HG03097 (cell line): ENCODE data around the gene SPRYD3.
"Not testable (repeated sequence)": the region's sequence is repeated elsewhere in the genome, so short reads cannot be mapped to it uniquely, and the experiment has no call there.

Experiments used
- ATAC-seq: cut with Tn5 transposase; IDR thresholded peaks from one replicate; pipeline ENCODE4 v1.9.1; 2021; ENCODE audit not compliant: unreplicated experiment, low FRiP score

The SPRYD3 gene

GRCh38 chr12:53102883-53103807 is 24.0 kb upstream of the SPRYD3 start, which contains the start of gene SOAT2:
Gene SOAT2, plus strand, starts transcription at chr12:53103486. Its CDS starts 92 bp downstream, at chr12:53103578.
- peak; percentile 60 for ATAC-seq

GRCh38 chr12:53101931-53102781 is 23.0 kb upstream of the SPRYD3 start:
- no peak for ATAC-seq

GRCh38 chr12:53101266-53101665 is 22.1 kb upstream of the SPRYD3 start:
- no peak for ATAC-seq

GRCh38 chr12:53100466-53101151 is 21.4 kb upstream of the SPRYD3 start:
- ATAC-seq: no peak

DNA sequence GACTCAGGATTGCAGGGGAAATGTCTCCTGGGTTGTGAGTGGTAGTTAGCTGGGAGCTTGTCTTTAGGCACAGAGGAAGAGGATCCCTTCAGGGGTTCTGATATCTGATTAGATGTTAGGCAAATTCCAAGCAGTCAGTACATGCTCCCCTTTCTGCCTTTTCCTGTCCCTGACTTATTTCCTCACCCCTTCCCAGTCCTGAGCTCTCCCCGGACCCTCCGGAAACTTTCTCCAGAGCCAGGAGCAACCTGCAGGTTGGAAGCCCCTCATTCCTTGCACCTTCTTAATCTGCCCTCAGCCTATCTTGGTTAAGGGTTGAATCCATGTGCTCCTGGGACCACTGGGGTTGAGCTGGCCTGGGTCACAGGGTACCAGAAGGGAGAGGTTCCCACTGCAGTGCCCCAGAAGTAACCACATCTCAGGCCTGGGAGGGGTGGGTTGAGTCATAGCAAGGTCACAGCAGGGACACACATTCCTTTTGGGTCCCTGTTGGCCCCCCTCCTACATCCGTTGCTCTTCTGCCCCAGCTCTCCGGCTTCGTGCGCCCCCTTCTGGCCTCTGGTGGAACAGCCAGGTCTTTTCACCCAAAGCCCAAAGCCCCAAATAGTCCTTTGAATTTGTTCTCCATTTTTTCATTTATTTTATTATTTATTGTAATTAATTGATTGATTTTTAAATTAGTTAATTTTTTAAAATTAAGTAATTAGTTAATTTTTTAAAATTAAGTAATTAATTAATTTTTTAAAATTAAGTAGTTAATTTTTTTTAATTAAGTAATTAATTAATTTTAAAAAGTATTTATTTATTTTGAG is 20.1 kb upstream of the SPRYD3 start:
- ATAC-seq: no peak

- ATAC-seq: no peak
These were observed 19.3 kb upstream of the SPRYD3 start for GRCh38 chr12:53098354-53098981.

DNA sequence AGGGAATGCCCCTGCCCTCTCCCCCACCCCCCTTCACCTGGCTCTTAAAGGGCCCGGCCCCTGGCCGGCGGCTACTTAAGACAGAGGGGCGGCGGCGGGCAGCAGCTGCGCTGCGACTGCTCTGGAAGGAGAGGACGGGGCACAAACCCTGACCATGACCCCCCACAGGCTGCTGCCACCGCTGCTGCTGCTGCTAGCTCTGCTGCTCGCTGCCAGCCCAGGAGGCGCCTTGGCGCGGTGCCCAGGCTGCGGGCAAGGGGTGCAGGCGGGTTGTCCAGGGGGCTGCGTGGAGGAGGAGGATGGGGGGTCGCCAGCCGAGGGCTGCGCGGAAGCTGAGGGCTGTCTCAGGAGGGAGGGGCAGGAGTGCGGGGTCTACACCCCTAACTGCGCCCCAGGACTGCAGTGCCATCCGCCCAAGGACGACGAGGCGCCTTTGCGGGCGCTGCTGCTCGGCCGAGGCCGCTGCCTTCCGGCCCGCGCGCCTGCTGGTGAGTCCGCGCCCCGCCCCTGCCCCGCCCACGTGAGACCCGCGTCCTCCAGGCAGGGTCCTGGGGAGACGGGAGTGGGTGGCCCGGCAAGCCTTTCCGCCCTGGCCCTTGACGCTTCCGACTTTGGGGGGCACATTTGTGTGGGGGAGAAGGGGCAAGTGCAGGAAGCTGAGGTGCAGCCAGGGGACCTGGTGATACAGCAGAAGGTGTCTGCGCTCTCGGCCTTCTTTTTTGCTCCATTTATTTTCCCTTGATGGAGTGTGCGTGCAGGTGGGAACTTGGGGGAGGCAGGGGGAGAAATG is 18.6 kb upstream of the SPRYD3 start, which contains the start of gene IGFBP6:
IGFBP6 (plus strand) TSS at position 104 of the 790 bp plus-strand sequence; CDS start at position 155, 51 bp downstream.
- ATAC-seq: no peak

- ATAC-seq: no peak
These were observed 18.0 kb upstream of the SPRYD3 start for GRCh38 chr12:53097207-53097563.

- no peak for ATAC-seq
These were observed 17.6 kb upstream of the SPRYD3 start for GRCh38 chr12:53096759-53097158.

GRCh38 chr12:53096089-53096741 is 17.0 kb upstream of the SPRYD3 start:
- no peak for ATAC-seq

DNA sequence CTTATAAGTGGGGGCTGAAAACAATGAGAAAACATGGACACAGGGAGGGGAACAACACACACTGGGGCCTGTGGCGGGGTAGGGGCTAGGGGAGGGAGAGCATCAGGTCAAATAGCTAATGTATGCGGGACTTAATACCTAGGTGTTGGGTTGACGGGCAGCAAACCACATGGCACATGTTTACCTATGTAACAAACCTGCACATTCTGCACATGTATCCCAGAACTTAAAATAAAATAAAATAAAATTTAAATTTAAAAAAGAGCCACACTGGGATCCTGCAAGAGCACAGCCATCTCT is 16.4 kb upstream of the SPRYD3 start:
- not testable (repeated sequence) for ATAC-seq

DNA sequence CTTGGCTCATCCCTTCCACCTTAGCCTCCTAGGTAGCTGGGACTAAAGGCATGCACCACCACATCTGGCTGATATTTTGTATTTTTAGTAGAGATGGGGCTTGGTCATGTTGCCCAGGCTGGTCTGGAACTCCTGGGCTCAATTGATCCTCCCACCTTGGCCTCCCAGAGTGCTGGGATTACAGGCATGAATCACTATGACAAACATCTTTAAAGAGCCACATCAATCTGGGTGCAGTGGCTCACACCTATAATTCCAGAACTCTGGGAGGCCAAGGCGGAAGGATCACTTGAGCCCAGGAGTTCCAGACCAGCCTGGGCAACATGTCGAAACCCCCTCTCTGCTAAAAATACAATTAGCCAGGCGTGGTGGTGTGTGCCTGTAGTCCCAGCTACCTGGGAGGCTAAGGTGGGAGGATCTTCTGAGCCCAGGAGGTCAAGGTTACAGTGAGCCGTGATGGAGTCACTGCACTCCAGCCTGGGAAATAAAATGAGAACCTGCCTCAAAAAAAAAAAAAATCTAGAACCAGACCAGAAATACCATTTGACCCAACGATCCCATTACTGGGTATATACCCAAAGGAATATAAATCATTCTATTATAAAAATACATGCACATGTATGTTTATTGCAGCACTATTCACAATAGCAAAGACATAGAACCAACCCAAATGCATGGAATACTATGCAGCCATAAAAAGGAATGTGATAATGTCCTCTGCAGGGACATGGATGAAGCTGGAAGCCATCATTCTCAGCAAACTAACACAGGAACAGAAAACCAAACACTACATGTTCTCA is 15.8 kb upstream of the SPRYD3 start:
- not testable (repeated sequence) for ATAC-seq

DNA sequence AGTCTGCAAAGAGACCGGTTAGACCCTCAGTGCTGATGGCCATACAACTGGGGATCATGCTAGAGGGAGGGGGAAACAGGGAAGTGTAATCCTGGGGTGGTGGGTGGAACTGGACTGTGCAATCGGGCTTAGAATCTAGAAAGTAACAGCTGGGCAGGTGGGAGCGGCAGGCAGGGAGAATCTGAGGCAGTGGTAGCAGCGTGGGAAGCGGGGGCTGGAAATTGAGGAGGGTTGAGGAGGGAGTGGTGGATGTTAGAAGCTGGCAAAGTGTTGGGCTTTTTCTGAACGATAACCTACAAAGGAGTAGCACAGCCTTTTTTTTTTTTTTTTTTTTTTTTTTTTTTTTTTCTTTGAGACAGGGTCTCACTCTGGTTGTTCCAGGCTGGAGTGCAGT is 15.2 kb upstream of the SPRYD3 start:
- no peak for ATAC-seq

DNA sequence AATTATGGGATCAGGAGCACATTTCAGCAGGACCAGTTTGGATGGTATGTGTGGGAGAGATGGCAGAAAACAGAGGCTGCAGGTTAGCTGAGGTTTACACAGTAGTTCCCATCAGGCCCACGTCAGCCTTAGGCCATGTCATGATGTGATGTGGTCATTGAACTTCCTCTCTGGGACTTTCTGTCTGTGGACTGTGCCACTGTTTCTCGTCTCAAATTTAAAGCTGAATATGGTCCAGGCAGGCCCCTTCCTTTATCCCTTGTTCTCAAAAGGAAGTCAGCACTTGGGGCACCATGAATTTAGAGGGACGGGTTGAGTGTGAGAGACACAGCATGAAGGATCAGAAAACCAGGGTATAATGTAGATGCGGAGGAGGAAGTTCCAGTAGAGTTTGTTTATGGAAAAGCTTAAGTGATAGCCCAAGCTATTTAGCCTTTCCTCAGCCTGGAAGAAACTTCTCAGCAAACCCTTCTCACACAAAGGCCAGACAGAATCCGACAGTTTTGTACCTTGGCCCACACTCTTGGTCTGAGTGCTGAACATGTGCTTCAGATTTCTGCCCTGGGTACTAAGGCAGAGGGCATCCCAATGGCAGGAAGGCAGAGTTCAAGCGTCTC is 14.7 kb upstream of the SPRYD3 start:
- no peak for ATAC-seq

- ATAC-seq: no peak
These were observed 12.6 kb upstream of the SPRYD3 start for GRCh38 chr12:53091756-53092155.

DNA sequence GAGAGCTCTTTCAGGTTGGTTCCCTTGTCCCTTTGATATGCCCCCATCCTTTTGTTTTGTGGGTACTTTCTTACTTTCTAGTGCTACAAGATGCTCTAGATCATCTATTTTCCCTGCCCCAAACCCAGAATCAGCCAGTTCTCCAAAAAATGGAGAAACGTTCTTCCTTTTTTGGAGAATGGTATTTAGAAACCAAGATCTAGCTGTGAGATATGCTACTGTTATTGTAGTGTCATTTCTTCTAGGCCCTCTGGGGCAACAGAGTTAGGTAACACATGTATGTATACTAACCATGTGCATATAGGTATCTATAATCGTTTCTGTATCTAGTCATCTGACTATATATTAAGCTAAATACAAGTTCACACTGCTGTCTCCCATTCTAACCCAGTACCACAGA is 11.4 kb upstream of the SPRYD3 start:
- no peak for ATAC-seq

- no peak for ATAC-seq
These were observed 10.9 kb upstream of the SPRYD3 start for GRCh38 chr12:53090105-53090504.
